Panc1 (cell line): ENCODE results near the gene POFUT1. TPM values are rescaled to one million over a fixed set of nuclear protein-coding genes. Genes with fewer than 3 reads are reported as not detected.
A peak's percentile ranks its signal among the peaks of the same experiment; 100 is the strongest.
"Not testable (repeated sequence)": the region's sequence is repeated elsewhere in the genome, so short reads cannot be mapped to it uniquely, and the experiment has no call there.

Experiments used
- ATAC-seq: fragments of 200-7000 bp; cut with Tn5 transposase; 2 replicates; pipeline ENCODE4 v1.9.1; 2020; ENCODE audit warnings: mild to moderate bottlenecking, moderate library complexity
- BruUV-seq: library from RNA; stranded (reverse); fragments of 400-500 nt; replicated peaks from 2 replicates; lab custom pipeline; 2021; lab: Mats Ljungman, UMichigan
- CTCF ChIA-PET: fragments of 300-600 bp; sonication (Branson Sonifier 250); formaldehyde crosslinking; loops from one replicate; lab custom pipeline; 2022; ENCODE audit warnings: antibody characterized with exemption; lab: Charles Lee
- POLR2A ChIA-PET: fragments of 300-600 bp; sonication (Branson Sonifier 250); formaldehyde crosslinking; loops from one replicate; lab custom pipeline; 2022; ENCODE audit warnings: antibody characterized with exemption; lab: Charles Lee
- DNase-seq: peaks from one replicate; pipeline ENCODE4 v3.0.0-alpha.2; 2010; ENCODE audit warnings: low read depth, low spot score
- H3K27ac ChIP-seq: 2 replicates; pipeline ENCODE4 v1.5.1; 2011; ENCODE audit warnings: mild to moderate bottlenecking, low read length, inconsistent platforms
- H3K27me3 ChIP-seq: fragments of 200-500 bp; sonication (Bioruptor generic); 2 replicates; pipeline ENCODE4 v1.6.0; 2014; ENCODE audit warnings: low read length, inconsistent platforms; ENCODE audit not compliant: control insufficient read depth, insufficient read depth
- H3K36me3 ChIP-seq: fragments of 200-500 bp; sonication (Bioruptor generic); 2 replicates; pipeline ENCODE4 v1.5.1; 2014; ENCODE audit warnings: inconsistent platforms, mild to moderate bottlenecking, low read length, moderate library complexity; ENCODE audit not compliant: control insufficient read depth, insufficient read depth
- H3K4me1 ChIP-seq: 2 replicates; pipeline ENCODE4 v1.5.1; 2011; ENCODE audit warnings: inconsistent platforms, mild to moderate bottlenecking, low read length, moderate library complexity; ENCODE audit not compliant: control insufficient read depth, insufficient read depth
- H3K4me3 ChIP-seq, 2 experiments: 2 replicates each; pipeline ENCODE4 v1.5.1; 2011 to 2012; ENCODE audit warnings: low read depth in 2 of 2, low read length in 2 of 2, mild to moderate bottlenecking in 2 of 2, inconsistent platforms in 1 of 2, moderate library complexity in 1 of 2
- H3K9me3 ChIP-seq: fragments of 200-500 bp; sonication (Bioruptor generic); 2 replicates; pipeline ENCODE4 v1.5.1; 2014; ENCODE audit warnings: low read depth, mild to moderate bottlenecking, inconsistent platforms, low read length, moderate library complexity; ENCODE audit not compliant: control insufficient read depth, insufficient read depth
- POLR2AphosphoS5 ChIP-seq: IDR thresholded peaks from 2 replicates; pipeline ENCODE4 v1.6.1; 2012; ENCODE audit warnings: mild to moderate bottlenecking, low read depth, low read length, moderate library complexity
- SIN3A ChIP-seq: IDR thresholded peaks from 2 replicates; pipeline ENCODE4 v1.6.1; 2012; ENCODE audit warnings: low read depth, mild to moderate bottlenecking, low read length, moderate library complexity, borderline replicate concordance; ENCODE audit not compliant: insufficient read depth
- TCF7L2 ChIP-seq: IDR thresholded peaks from 2 replicates; pipeline ENCODE4 v1.6.1; 2011; ENCODE audit warnings: mild to moderate bottlenecking, low read depth, low read length, inconsistent platforms
- in situ Hi-C: cut with HindIII; loops from 2 replicates; pipeline ENCODE4 v1.10.0; 2016; ENCODE audit warnings: low sequenced_read_pairs, low pct_unique_long_range_greater_than_20kb
- intact Hi-C: fragments of 100-400 bp; cut with micrococcal nuclease; formaldehyde crosslinking; loops from one replicate; pipeline ENCODE4 v1.10.0; 2022; ENCODE audit not compliant: unreplicated experiment
- total RNA-seq: library from RNA; stranded (reverse); gene quantifications from one replicate; pipeline ENCODE4 v1.2.1, GENCODE V29; 2021; ENCODE audit not compliant: unreplicated experiment
- TF ChIP-seq, protein P1 (sequence below), 2 experiments: IDR thresholded peaks; 2 replicates each; pipeline ENCODE4 v1.6.1; 2011 to 2012; ENCODE audit warnings: low read depth in 2 of 2, control low read depth in 1 of 2, low read length in 1 of 2, mild to moderate bottlenecking in 1 of 2, moderate library complexity in 1 of 2; ENCODE audit not compliant: insufficient read depth in 1 of 2
- TF ChIP-seq, protein P2 (sequence below): fragments of 450-650 bp; IDR thresholded peaks from 2 replicates; pipeline ENCODE4 v1.5.1; 2017; ENCODE audit warnings: mild to moderate bottlenecking

POFUT1 gene
- total RNA-seq, 1 experiment from 2014 or later = 138 TPM

DNA sequence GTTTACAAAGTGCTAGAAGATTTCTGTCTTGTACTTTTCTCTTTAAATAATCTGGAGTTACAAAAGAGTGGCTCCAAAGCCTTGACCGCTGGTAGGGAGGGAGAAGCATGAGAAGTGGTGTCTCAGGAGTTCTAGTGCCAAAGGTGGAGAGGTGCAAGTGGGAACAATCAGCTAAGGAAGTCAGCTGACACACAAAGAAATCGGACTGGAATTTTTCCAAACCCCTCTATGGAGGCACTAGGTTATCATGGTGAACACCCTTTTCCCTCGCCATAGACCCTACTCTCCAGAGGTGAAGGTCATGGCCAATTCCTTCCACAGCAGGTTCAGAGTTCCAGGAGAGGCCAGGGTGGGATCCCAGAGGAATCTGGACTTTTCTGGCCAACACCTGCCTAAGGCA, 15.0 kb upstream of the POFUT1 start:
- Histone ChIP-seq H3K4me1 (peaks cover 9% of the 10 kb centered on the region; the same call in 1 of the 2 replicates), H3K27me3 (no peaks in the 10 kb centered on the region), H3K4me3 (no peak overlapping the region), H3K27ac (no peak overlapping the region), H3K9me3 (no peaks in the 10 kb centered on the region), H3K36me3 (peaks cover 18% of the 10 kb centered on the region)
- no peak for ATAC-seq
- BruUV-seq = TSS peak; percentile 37
- no peak for TF ChIP-seq TCF7L2
- TF ChIP-seq POLR2AphosphoS5 = no peak; the same call in 1 of the 2 replicates
- no peak for TF ChIP-seq SIN3A
- TF ChIP-seq, protein P1, sequence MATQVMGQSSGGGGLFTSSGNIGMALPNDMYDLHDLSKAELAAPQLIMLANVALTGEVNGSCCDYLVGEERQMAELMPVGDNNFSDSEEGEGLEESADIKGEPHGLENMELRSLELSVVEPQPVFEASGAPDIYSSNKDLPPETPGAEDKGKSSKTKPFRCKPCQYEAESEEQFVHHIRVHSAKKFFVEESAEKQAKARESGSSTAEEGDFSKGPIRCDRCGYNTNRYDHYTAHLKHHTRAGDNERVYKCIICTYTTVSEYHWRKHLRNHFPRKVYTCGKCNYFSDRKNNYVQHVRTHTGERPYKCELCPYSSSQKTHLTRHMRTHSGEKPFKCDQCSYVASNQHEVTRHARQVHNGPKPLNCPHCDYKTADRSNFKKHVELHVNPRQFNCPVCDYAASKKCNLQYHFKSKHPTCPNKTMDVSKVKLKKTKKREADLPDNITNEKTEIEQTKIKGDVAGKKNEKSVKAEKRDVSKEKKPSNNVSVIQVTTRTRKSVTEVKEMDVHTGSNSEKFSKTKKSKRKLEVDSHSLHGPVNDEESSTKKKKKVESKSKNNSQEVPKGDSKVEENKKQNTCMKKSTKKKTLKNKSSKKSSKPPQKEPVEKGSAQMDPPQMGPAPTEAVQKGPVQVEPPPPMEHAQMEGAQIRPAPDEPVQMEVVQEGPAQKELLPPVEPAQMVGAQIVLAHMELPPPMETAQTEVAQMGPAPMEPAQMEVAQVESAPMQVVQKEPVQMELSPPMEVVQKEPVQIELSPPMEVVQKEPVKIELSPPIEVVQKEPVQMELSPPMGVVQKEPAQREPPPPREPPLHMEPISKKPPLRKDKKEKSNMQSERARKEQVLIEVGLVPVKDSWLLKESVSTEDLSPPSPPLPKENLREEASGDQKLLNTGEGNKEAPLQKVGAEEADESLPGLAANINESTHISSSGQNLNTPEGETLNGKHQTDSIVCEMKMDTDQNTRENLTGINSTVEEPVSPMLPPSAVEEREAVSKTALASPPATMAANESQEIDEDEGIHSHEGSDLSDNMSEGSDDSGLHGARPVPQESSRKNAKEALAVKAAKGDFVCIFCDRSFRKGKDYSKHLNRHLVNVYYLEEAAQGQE (IDR thresholded peaks at IDR 0.05; ENCODE audit: insufficient read depth in 1 of 2, low read depth in 2 of 2, low read length in 1 of 2) = no peak
- in situ Hi-C loops (no loop called here), intact Hi-C loops (loop anchor here (10.0 kb wide), 1 partner anchor 558 kb away; the partner anchor contains the start of gene COX4I2)
- no peak for DNase-seq
- ChIA-PET CTCF (no interaction called here), POLR2A (no interaction called here)

DNA sequence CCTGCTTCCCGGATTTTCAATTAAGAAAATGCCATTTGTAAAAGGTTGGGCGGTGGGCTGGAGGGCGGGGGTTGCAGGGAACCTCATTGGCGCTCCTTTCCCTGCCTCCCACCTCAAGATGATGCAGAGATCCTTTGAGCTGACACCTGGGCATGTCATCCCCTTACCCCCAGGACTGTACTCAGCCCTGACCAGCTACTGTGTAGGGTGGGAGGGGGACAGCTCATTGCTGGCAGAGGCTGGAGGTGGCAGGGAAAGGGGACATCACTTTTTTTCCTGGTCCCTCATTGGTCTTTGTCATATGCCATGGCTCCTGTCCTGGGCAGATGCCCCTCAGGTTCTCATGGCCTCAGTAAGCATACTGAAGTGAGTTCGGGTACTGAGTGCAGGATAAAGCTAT, 14.3 kb upstream of the POFUT1 start:
- CTCF ChIA-PET, H3K27me3 ChIP-seq, H3K4me3 ChIP-seq, in situ Hi-C loops, BruUV-seq, POLR2A ChIA-PET, H3K27ac ChIP-seq, H3K4me1 ChIP-seq, H3K9me3 ChIP-seq, DNase-seq, ATAC-seq: not testable (repeated sequence)
- TF ChIP-seq POLR2AphosphoS5 = 0 out of 2 replicates have a peak, but pooled peaks have one; percentile 9
- intact Hi-C loops = loop anchor here (10.0 kb wide), 1 partner anchor 559 kb away; the partner anchor contains the start of gene COX4I2
- H3K36me3 ChIP-seq = peaks cover 24% of the 10 kb centered on the region

DNA sequence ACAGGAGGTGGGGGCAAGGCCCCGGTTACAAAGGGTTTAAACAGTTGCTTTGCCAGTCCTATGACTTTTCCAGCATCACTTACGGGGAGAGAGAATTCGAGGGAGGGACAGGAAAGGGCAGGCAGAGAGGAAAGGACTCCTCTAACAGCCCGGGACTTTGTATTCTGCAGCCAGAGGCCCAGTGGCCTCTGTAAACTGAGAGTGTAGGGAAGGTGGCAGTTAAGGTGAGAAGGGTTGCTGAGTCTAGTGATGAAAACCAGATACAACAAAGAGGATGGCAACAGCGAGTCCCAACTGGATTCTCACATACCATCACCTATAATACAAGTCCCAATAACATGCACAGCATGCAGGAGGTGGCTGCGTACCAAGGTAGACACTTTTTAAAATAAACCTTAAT, 13.7 kb upstream of the POFUT1 start:
- Histone ChIP-seq H3K27ac (no peak overlapping the region), H3K9me3 (no peaks in the 10 kb centered on the region), H3K4me3 (no peak overlapping the region), H3K4me1 (peaks cover 9% of the 10 kb centered on the region; the same call in 1 of the 2 replicates), H3K27me3 (no peaks in the 10 kb centered on the region), H3K36me3 (peaks cover 30% of the 10 kb centered on the region)
- CTCF ChIA-PET = no interaction called here
- no peak for DNase-seq
- no peak for TF ChIP-seq POLR2AphosphoS5
- TF ChIP-seq TCF7L2 = no peak
- no peak for TF ChIP-seq SIN3A
- TF ChIP-seq, protein P2, sequence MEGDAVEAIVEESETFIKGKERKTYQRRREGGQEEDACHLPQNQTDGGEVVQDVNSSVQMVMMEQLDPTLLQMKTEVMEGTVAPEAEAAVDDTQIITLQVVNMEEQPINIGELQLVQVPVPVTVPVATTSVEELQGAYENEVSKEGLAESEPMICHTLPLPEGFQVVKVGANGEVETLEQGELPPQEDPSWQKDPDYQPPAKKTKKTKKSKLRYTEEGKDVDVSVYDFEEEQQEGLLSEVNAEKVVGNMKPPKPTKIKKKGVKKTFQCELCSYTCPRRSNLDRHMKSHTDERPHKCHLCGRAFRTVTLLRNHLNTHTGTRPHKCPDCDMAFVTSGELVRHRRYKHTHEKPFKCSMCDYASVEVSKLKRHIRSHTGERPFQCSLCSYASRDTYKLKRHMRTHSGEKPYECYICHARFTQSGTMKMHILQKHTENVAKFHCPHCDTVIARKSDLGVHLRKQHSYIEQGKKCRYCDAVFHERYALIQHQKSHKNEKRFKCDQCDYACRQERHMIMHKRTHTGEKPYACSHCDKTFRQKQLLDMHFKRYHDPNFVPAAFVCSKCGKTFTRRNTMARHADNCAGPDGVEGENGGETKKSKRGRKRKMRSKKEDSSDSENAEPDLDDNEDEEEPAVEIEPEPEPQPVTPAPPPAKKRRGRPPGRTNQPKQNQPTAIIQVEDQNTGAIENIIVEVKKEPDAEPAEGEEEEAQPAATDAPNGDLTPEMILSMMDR = no peak
- TF ChIP-seq, protein P1 (IDR thresholded peaks at IDR 0.05; ENCODE audit: insufficient read depth in 1 of 2, low read depth in 2 of 2, low read length in 1 of 2) = no peak
- in situ Hi-C loops = no loop called here
- ATAC-seq = no peak
- no TSS peak for BruUV-seq
- intact Hi-C loops = loop anchor here (10.0 kb wide), 1 partner anchor 559 kb away; the partner anchor contains the start of gene COX4I2
- POLR2A ChIA-PET = no interaction called here
